Bone marrow (tissue), 2 donors: ENCODE data around the gene EXOC3L4.
"Not testable (repeated sequence)": the region's sequence is repeated elsewhere in the genome, so short reads cannot be mapped to it uniquely, and the experiment has no call there.

Experiments used
- DNase-seq, 2 donors: peaks; one replicate each; lab custom pipeline; 2025; lab: John Stamatoyannopoulos, UW

EXOC3L4 gene

DNA sequence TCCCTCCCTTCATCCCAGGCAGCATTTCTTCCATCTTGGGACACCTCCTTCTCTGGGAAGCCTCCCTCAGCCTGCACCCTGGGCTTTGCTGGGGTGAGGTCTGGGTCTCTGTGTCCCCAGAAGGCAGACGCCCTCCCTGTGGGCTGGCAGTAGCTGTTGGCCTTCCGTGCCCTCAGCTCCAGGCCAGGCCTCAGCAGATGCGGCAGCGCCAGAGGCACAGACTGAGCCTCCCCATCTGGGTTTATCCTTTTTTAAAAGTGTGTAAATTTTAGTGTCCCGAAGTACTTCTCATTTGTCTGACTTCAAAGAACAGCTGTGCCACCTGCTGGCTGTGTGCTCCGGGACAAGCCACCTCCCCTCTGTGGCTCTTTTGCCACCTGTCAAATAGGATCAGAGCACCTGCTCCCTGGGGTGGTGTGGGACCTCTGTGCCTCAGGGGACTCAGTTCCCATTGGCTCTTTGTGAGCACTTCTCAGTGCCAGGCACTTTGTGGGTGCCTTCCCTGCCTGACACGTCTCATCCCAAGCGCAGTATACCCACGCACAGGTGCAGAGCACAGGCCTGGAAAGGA, 11.1 kb downstream of the EXOC3L4 start:
- no peak for DNase-seq

DNA sequence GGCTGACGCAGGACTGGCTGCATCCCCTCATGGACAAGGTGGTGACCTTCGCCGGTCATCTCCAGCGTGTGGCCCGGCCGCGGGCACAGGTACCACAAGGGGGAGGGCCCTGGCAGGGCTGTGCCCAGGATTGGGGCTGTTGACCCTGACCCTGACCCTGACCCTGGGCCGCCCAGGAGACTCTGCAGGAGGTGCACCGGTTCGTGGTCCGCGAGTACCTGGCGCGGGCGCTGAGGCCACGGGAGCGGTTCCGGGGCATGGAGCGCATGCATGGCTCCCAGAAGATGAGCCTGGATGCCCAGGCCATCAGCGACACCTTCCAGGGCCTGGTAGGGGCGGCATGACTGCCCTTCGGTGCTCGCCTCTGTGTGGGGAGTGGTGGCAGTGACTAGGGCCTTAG, 12.9 kb downstream of the EXOC3L4 start:
- DNase-seq = no peak

DNA sequence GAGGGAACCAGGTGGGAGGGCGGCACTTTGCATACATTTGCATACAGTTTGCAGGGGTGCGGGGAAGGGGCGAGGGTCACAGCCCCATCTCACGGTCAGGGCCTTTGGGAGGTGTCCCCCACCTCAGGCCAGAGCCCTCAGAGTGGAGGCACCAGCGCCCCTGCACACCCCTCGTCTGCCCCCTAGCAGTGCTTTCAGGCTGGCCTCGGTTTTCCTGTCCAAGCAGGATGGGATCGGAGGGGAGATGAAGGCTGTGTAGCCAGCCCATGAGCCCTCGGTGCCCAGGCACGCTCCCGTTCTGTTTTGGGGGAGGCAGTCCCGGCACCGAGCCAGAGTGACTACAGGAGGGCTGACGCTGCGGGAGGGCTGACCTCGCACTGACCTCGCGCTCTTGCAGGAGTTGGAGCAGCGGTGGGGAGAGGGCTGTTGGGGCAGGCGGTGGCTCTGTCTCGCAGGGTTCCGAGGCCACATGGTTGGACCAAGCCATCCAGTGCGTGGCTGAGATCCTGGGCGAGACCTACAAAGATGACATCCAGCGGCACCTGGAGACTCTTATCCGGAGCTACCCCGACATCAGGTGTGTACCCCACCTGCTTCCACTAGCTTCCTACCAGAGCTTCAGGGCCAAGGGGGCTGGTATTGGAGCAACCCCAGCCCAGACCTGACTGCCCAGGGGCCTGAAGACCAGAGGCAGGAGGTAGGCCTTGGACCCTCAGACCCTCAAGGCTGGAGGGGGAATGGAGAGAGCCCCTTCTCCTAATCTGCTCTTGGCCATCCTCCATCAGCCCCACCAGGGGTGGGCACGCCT, 13.6 kb downstream of the EXOC3L4 start:
- DNase-seq = no peak

DNA sequence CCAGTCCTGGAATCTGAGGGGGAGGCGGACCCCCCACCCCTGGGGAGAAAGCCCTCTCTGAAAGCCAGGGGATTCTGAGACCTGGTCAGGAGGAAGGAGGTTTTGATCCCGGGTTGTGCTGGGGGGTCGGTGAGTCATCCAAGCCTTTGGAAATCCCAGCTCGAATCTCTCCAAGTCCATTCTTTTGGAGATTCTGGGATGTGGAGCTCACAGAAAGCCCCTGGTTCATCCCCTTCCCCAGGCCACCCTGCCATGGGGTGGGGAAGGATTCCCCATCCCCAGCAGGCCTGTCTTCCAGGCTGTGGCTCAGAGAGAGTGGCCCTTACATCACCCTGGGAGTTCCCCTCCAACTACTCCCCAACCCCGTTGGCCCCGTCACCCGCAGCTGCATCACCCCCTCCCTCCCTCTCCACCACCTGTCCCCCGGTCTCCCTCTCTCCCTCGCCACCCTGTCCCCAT, 14.3 kb downstream of the EXOC3L4 start:
- peak; percentile 18 to 39 for DNase-seq

DNA sequence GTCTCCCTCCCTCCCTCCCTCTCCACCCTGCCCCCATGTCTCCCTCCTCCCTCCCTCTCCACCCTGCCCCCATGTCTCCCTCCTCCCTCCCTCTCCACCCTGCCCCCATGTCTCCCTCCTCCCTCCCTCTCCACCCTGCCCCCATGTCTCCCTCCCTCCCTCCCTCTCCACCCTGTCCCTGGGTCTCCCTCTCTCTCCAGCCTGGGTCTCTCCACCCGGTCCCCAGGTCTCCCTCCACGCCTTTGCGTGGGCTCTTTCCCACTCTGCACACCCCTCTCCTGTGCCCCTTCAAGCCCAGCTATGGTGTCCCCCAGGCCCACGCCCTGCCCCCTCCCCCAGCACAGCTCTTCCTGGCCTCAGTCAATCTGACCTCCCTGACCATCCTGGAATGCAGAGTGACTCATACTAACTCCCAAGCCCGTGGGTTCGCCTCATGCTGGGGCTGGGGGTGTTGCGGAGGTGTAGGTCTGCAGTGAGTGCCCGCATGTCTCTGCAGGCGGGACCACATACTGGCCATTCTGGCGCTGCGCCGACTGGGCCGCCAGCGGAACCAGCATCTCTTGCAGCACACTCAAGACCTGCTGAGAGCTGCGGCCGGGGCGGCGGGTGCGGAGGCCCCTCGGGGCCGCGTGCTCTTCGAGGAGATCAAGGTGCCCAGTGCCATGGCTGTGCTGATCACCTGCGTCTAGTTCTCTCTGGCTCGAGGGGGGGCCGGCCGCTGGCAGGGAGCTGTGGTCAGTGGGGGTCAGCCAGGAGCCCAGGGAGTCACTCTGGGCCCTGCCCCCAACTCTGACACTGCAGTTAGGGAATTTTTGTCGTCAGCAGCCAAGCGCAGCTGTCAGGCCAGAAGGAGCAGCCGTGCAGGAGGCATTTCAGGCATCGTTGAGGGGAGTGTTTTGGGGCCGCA, 15.3 kb downstream of the EXOC3L4 start:
- DNase-seq = no peak

DNA sequence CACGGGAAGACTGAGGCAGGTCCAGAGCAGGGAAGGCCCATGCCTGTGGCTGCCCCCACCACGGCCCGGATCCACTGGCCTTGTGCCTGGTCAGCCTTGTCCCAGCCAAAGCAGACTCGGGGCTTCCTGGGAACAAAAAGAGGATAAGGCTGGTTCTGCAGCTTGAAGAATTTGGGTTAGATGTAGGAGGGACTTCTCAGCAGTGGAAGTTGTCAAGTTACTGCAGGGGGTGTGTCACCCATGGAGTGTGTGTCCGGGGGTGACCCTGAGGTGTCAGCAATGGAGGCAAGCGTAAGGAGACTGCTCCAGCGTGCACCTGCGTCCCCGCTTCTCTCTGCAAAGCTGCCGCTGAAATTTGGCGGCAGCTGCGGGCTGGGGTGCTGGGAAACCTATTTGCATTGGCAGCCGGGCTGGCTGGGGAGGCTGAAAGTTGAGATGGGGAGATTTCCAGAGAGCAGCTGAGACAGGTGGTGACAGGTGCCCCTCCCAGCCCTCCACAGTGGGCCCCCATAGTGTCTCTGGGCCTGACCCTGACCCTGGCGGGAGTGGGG, 16.2 kb downstream of the EXOC3L4 start:
- DNase-seq = no peak

DNA sequence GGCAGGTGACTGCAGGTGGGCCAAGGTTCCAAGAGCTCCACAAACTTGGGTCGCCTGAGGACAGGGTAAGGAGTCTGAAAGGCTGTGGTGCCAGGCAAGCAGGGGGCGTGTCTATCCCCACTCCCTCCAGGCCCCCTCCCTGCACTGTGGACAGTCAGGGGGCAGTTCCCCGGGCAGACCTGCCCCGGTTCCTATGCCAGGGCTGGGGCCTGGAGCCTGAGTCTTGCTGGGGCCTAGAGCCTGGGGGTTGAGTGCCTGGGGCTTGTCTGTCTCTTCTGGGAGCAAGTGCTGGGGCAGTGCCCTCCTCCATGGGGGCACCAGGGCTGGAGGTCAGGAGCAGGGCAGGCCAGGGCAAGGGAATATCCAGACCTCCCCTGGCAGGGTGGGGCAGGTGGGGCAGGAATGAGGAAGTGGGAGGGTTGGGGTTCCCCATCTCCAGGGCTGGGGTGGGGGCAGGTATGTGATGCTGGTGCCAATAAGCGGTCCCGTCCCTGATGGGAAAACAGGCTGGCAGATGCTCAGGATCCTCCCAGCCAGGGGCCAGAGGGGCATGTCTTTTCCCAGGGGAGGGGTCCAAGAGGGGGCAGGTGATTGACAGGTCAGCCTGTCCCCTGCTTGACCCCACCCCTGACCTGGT, 16.8 kb downstream of the EXOC3L4 start:
- DNase-seq = no peak

DNA sequence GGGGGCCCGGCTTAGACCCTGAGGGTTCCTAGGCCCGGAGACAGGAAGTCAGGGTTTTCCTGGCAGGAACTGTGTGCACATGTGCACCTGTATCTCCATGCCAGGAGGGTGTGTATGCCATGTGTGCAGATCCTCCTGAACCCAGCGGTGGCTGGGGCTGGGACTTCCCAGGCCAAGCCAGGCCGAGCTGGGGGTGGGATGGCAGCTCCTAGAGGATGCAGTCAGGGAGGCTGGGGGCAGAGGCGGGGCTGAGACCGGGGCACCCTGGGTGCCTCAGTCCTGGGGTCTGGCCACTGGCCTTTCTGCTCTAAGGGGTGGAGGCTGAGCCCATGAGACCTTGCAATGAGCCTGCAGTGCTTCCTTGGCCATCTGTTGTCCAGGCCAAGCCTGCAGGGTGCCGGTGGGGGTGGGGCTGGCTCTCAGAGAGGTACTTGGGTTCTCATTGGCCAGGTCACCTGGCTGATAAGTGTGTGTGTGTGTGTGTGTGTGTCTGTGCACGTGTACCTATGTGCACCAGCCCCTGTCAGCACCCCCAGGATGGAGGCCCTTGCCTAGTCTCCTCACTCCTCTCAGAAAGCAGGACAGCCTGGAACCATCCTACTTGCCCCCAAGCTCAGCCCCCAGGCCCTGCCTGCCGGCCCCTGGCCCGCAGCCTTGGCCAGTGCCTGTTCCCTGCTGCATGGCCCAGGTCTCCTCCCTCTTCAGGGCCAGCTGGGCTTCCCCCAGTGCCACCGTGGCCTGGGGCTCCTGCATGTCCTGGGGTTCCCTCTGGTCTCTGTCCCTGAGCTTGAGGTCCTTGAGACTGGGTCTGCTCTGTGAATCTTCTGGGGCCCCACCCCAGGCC, 18.1 kb downstream of the EXOC3L4 start:
- no peak for DNase-seq

DNA sequence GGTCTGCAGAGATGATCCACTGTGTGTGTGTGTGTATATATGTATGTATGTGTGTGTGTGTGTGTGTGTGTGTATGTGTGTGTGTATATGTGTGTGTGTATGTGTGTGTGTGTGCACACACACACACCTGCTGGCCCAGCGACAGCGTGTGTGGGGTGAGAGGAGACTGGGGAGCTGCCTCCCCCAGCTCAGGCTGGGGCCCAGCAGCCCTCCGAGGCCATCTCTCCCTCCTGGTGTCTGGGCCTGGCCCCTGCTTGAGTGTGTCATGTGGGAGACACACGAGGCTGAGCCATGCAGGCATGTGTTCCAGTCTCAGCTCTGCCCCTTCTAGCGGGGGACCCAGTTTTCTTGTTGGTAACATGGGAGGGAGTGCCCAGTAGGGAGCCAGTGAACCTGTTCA, 18.8 kb downstream of the EXOC3L4 start:
- DNase-seq = no peak

DNA sequence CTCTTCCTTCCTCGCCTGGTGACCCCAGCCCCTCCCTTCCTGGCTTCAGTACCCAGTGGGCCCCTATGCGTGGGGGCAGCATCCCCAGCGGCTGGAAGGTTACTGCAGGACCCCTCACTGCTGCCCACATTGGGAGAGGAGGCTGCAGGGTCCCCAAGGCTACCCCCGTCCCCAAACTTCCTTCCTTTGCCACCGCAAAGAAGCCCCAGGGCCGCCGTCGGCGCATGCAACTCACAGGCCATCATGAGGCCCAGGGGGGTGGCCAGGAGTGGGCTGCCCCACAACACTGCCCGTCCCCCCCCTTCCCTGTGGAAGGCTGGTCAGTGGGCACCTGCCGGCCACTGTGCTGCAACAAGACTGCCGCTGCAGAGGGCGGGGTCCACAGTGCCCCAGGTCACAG, 19.2 kb downstream of the EXOC3L4 start:
- no peak for DNase-seq

DNA sequence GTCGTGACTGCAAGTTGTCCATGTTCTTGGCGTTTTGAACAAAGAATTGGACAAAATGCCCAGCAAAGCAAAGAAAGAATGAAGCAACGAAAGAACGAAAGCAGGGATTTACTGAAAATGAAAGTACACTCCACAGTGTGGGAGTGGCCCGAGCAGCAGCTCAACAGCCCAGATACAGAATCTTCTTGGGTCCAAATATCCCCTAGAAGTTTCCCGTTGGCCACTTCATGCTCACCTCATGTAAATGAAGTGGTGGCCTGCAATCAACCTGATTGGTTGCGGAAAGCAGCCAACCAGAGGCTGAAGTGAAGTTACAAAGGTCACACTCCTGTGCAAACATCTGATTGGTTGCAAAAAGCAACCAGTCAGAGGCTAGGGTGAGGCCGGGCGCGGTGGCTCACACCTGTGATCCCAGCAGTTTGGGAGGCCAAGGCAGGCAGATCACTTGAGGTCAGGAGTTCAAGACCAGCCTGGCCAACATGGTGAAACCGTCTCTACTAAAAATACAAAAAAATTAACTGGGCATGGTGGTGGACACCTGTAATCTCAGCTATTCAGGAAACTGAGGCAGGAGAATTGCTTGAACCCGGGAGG, 20.7 kb downstream of the EXOC3L4 start:
- DNase-seq = not testable (repeated sequence)

DNA sequence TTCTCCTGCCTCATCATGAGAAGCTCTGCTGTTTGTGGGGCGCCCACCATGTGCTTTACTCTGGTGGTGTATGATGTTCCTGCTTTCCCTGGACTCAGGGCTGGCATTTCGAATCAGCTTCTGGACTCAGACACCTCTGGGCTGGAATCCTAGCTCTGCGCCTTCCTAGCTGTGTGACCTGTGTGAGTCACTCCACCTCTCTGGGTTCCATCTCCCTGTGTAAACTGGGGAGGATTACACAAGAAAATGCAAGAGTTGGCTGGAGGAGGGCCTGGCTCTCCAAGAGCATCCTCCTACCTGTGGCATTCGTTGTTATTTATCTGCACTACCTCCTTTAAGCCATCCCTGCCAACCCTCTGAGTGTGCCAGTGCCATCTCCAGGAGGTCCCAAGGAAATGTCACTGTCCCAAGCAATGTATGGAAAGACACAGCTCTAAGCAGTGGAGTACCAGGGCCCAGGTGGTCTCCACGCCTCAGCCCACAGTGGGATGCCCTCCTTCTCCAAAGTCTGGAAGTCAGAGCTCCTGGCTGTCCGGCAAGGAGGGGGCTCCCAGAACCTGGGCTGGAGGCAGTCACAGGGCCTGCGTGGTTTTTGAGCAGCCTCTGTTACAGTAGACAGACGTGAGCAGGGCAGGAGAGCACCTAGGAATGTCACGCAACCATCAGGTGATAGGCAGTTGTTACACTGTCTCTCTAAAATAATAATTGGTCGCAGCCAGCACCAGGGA, 21.5 kb downstream of the EXOC3L4 start:
- DNase-seq = no peak

DNA sequence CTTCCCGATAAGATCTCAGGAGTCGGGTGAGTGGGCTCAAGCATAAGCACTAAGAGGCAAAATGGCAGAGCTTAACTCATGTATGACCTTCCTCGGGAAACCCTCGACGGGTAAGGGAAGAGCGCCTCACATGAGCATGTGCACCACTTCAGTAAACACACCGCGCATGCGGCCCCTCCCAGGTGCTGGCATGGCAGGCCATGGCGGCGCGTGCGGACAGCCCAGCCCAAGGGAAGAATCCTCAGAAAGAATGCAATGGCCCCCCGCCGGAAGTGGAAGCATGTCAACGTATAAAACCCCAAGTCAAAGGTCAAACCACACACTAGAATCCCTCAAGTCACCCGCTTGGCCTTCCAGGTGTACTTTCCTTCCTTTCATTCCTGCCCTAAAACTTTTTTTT, 22.1 kb downstream of the EXOC3L4 start:
- no peak for DNase-seq

DNA sequence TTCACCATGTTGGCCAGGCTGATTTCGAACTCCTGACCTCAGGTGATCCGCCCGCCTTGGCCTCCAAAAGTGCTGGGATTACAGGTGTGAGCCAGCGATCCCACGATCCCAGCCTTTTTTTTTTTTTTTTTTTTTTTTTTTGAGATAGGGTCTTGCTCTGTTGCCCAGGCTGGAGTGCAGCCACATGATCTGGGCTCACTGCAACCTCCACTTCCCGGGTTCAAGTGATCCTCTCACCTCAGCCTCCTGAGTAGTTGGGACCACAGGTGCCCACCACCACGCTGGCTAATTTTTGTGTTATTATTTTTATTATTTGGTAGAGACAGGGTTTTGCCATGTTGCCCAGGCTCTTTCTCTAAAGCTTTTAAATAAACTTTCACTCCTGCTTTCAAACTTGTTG, 23.0 kb downstream of the EXOC3L4 start:
- DNase-seq = not testable (repeated sequence)

DNA sequence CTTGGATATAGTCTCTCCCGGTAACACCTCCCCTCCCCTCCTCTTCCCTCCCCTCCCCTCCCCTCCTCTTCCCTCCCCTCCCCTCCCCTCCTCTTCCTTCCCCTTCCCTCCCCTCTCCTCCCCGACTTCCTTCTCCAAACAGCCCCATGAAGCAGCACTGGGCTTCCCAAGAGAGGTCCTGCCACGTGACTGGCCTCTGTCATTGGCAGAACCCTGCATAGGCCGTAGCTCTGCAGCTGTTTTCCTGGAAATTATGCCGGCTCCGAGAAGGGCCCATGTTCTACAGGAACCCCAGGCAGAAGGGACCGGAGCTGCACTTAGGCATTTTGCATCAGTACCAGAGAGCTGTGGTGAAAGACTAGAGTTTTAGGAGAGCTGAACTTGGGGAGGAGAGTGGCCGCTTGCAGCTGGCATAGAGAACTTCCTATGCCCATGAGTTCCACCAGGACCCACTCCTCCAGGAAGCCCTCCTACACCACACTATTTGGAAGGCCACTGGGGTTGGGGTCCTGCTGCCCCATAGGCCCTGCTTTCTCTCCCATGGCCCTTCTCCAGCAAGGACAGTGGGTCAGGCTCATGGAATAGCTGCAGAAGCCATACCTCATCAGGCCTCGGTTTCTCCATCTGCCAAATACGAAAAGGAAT, 23.6 kb downstream of the EXOC3L4 start:
- peak in 1 of 2 donors; percentile 19 for DNase-seq

DNA sequence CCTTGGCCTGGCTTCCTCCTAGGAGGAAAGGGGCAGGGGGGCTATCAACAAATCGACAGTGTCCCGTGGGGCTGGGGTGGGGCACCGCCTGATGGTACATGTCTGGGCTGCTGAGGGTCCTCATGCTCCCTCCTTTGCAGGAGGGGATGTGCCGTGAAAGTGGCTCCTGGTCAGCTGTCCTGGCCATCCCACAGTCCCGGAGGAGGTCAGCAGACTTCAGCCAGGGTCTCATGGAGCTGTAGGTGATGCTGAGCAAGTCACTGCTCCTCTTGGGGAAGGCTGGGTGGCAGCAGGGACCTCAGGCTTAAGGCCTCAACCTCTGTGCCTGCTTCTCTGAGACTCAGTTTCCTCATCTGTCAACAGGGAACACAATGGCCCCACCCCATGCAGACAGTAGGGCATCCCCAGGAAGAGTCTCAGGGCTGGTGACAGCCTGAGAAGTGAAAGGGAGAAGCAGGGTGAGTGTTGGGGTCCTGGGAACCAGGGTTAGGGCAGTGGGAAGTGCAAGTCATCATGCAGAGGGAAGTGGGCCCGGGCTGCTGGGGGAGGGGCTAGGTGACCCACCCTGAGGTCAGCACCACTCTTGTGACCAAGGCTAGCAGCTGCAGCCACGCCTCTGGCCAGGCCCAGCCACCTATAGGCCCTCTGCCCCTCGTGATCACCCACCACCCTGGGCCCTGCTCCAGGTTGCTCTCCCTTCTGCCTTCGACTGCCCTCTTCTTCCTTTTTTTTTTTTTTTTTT, 24.3 kb downstream of the EXOC3L4 start:
- DNase-seq = peak; percentile 39 to 75

DNA sequence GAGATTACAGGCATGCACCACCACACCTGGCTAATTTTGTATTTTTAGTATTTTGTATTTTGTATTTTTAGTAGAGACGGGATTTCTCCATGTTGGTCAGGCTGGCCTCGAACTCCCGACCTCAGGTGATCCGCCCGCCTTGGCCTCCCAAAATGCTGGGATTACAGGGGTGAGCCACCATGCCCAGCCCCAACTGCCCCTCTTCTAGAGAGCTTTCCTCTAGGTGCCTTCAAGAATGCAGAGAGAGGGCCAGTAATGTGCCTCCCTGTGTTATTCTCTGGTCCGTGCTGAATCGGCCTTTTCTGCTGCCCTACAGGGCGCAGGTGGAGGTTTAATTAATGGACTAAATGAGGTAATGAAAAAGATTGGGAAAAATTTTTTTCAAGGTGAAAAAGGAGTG, 25.0 kb downstream of the EXOC3L4 start:
- DNase-seq = not testable (repeated sequence)

DNA sequence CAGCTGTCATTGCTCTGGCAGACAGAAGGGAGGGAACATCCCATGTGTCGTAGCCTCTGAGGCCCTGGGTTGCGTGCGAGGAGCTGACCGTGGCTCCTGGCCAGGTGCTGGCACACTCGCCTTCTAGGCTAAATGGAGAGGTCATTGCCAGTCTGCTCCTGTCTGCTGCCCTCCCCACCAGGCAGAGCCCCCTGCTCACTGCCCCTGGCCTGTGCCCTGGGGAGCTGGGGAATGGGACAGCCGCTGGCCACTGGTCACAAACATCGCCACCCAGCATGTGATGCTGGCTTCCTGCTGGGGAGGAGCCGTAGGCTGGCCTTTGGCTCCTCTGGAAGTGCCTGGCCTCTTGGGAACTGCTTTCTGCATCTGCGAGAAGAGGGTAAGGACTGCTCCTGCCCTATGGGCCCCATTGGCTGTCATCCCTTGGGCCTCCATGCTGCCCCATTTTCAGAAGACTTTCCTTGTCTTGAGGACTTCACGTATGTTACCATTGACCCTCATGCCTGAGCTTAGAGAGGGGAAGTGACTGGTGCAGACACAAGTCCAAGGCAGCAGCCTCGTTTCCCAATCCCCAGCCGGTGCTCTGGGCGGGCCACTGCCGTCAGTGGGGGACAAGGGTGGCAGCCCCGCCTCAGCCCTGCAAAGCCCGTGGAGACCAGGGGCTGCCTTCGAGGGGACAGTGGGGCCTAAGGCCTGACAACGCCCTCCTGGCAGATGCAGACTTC, 26.8 kb downstream of the EXOC3L4 start:
- DNase-seq = peak in 1 of 2 donors; percentile 59
